Measurements from ENCODE around the gene FBLN2. TPM values are rescaled to one million over a fixed set of nuclear protein-coding genes. Genes with fewer than 3 reads are reported as not detected.
A peak's percentile ranks its signal among the peaks of the same experiment; 100 is the strongest.

Gene FBLN2
- total RNA-seq, 1 donor from 2014 or later, result 4.8 TPM

DNA sequence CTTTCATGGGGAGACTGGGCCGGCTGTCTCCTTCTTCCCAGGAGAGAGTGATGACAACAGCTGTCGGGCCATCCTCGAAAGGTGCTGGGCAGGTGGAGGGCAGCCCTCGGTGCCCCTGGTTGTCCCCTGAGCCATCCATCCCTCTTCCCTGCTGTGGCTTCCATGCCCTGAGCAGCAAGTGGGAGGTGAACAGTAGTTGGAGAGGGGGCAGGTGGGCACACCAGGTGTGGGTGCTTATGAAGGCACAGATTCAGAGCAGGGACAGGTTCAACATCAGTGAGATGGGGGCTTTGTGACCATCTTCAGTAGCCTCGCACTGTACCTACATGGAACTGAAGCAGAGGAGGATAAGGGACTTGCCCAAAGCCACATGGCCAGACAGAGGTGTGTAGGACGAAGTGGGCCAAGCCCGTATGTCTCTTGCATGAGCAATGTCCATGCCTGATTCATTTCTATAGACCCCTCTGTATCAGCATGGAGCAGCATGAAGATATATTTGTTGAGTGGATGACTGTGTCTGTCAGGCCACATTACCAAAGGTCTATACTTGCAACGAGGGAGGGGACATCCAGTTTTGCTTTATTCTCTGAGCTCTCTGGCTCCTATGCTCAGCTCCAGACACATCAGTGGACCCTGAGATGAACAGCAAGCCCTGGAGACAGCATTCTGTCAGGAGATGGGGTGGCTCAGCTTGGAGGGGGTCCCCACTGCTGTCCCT is 107.8 kb downstream of the FBLN2 start:
- DNase-seq (ENCODE audit: low spot score), result no peak
- no peak for ATAC-seq

DNA sequence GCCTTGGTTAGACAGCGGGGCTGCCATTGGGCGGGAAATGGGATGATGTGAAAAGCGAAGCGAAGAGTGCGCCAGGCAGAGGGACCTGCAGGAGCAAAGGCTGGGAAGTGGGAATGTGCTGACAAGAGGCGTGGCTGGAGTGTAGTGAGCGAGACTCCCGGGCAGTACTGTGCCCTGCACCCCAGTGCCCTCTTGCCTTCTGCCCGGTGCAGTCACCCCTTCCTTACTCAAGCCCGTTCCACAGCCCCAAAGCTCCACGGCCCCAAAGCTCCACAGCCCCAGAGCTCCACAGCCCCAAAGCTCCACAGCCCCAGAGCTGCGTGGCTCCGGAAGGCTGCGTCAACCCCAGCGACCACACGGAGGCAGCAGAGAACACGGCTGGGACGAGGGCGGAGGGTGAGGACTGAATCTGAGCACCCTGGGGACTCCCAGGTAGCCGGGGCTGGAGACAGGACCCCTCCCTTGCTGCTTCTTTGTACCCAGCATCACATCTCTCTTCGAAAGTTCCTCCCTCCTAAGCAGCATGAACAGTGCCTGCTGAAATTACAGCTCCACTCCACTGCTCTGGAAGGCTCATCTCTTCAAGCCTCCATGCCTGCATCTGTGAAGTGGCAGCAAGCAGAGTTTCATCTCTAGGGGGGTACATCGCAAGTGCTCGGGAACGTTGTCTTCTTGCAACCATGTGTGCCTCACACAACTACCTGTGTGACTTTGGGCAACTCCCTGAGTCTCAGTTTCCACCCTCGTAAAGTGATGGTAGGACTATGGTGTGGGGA is 108.9 kb downstream of the FBLN2 start:
- peak; percentile 91 for ATAC-seq
- DNase-seq (ENCODE audit: low spot score), result peak; percentile 56

DNA sequence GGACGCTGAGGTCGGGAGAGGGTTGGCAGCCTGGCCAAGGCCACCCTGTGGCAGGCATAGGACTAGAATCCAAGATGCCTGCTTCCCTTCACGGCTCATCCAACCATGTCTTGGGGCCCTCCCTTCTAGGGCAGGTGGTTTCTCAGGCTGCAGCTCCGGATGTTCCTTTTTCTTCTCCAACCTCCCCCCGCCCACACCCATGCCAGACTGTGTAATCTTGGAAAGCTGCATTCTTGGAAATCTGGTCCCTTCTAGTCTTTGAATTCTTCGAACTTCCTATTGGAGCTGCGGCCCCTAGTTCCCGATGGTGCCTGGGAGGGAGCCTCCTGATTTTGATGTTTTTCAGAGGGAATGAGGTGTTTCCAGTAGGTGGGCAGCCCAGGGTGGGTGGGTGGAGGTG is 109.8 kb downstream of the FBLN2 start:
- no peak for DNase-seq (ENCODE audit: low spot score)
- ATAC-seq, result no peak

DNA sequence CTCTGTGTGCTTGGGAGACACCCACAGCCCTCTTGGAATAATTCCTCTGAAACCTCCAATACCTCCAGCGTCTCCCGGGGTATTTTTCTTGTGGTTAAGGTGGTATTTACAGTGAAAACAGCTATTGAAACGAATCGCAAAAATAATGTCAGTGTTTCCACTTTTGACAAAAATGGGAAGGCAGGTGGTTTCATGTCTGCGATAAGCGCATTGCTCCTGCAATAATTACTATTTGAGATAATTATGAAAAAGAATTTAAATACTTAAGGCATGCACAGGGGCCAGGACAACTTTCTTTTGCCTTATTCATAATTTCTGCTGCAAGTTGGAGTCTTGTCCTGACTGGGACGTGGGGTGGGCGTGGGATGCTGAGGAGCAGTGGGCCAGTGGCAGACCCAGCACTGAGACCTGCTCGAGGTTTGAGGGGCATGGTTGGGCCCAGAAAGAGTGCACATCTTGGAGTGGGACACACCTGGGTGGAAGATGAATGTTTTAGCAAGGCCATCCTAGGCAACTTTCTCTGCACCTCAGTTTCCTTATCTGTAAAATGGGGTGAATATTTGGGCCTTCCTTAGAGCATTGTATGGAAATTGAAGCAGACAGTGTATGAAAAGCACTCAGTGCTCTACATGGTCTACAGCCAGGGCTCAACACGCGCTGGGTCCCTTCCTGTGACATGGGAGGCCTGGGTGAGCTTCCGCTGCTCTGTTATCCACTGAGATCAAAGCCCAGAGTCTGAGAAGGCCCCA is 110.5 kb downstream of the FBLN2 start:
- no peak for ATAC-seq
- no peak for DNase-seq (ENCODE audit: low spot score)

DNA sequence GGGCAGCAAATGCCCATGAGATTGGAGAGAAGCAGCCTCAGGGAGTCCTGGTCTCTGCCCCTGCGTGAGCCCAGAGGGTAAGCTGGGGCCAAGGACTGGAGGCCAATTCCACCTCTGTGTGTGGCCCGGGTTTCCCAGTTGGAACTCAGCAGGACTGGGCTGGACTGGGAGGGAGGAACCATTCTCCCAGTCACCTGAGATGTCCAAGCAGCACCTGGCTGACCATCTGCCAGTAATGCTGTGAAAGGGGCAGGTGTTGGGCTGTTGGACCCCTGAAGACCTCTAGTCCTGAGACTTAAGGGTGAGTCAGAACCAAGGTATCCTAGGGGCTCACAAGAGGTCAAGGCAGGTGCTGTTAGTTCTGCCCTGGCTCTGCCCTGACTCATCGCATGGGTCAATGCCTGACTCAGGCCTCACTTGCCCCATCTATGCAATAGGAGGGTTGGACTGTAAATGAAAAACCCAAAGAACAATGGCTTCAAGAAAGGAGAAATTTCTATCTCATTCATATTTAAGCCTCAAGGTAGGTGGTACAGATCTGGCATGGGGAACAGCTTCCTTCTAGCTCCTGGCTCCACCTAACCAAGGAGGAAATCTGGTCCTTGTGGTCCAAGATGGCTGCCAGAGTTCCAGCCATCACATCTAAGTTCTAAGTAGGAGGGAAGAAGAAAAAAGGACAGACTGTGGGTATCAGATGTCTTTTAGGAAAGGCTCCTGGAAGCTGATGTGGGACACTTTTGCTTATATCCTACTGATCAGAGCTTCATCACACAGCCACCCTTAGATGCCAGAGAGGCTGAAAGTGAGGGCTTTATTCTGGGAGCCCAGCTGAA is 111.3 kb downstream of the FBLN2 start:
- ATAC-seq, result no peak

DNA sequence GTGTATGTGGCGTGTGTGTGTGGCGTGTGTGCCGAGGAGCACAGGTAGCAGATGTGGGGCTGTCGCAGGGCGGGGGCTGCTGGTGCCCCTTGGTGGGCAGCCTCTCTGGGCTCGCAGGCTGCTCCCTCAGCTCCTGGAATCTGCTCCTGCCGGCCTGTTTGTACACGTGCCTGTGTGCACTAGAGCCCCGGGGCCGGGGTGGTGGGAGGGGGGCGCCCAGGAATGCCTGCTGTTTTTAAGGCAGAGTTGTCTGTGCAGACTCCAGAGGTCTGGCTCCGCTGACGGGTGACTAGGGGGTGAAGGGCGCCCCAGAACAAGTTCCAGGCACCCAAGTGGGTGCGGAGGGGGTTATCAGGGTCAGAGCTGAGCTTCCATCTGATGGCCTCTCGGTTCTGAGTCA is 112.2 kb downstream of the FBLN2 start:
- DNase-seq (ENCODE audit: low spot score) (no peak), ATAC-seq (no peak)

More for the DNA sequence above, 111.3 kb downstream of the FBLN2 start:
- DNase-seq (ENCODE audit: low spot score), result no peak

DNA sequence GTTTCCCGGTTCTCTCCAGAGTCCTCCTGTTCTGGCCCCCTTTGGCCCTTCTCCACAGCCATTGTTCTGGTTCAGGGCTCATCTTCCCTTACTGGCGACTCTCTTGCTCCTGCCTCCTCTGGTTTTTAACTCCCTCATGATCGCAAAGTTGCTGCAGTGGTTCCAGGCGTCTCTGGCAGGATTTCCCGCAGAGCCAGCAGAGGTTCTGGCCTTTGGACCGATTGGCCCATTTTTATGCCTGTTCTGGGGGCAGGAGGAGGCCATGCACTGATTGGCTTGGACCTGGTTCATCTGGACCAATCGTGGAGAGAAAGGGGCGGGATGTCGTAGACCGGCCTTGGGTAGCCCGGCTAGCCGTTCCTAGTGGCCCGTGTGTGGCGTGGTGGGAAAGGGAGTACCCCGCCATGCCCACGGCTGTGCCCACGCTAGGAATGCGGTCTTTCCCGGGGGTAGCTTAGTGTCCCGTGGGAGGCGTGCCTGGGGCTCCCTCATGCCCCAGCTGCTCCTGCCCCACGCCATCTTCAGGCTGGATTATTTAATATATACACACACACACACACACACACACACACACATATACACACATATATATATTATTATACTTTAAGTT is 113.4 kb downstream of the FBLN2 start:
- DNase-seq (ENCODE audit: low spot score), result no peak
- no peak for ATAC-seq

DNA sequence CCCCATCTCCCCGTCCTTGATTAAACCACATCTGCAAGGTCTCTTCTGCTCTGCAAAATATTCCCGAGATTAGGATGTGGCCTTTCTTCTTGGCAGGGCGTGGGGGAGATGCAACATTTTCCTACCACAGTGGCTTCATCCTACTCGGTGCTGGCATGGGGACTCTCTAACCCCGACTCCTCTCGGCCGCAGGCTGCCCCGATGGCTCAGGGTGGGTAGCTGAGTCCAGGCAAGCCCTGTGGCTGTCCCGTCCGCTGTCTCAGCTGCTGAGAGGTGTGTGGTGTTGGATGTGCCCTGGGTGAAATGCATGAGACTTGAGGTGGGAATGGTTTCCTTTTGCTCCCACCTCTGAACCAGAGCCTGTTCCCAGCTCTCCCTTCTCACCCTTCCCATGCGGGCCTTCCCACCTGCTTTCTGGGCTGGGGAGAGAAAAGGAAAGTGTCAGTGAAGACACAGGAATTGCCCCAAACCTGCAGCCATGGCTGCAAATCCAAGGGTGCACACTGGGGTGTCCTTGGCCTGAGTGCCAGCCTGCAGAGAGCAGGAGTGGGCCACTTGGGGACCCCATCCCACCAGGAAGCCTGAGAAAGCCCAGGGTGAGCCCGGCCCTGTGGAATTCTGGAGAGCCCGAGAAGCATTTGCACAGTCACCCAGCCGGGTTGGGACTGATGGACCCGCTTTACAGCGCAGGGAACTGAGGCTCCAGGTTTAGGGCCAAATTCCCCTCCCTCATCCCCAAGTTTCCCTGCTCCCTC is 115.0 kb downstream of the FBLN2 start:
- ATAC-seq, result no peak
- no peak for DNase-seq (ENCODE audit: low spot score)

DNA sequence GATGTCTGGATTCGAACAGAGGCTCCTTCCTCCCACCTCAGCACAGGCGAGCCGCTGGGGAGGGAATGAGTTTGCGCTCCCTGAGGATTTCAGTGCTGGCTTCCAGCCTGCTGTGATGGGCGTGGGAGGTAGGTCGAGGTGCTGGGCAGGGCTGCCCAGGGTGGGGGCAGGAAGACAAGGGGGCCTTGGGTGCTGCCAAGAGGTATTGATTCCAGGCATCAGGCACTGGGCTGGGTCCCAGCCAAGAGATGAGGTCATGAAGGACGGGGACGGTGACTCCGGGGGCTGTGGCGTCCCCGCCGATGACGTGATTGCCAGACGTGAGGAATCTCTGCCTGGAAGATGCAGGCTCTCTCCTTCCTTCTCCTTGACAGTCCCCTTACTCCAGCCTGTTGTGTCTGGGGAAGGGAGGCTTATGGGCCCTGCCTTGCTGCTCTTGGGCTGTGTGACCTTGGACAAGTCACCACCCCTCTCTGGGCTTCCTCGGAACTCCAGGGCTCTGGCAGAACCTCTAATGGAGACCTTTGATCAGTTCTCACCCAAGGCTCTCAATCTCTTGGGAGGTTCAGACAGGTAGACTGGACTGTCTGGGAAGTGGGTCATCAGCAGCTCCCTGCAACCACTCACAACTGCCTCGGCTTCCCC is 116.8 kb downstream of the FBLN2 start:
- DNase-seq (ENCODE audit: low spot score), result no peak
- no peak for ATAC-seq

DNA sequence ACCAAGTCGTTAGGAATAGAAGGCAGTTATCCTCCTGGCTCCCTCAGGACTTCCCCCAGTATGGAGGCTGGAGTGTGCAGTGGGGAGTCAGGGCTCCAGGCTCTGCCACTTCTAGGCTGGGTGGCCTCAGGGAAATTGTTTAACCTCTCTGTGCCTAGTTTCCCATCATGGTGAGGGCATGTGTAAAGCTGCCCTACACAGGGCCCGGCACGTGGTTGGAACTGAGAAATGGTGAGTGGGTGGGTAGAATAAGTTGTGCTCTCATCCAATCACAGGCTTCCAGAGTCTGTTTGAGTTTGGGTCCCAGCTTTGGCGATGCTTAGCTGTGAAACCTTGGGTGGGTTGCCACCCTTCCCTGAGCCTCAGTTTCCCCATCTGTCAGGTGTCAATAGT is 117.3 kb downstream of the FBLN2 start:
- ATAC-seq (no peak), DNase-seq (ENCODE audit: low spot score) (no peak)

DNA sequence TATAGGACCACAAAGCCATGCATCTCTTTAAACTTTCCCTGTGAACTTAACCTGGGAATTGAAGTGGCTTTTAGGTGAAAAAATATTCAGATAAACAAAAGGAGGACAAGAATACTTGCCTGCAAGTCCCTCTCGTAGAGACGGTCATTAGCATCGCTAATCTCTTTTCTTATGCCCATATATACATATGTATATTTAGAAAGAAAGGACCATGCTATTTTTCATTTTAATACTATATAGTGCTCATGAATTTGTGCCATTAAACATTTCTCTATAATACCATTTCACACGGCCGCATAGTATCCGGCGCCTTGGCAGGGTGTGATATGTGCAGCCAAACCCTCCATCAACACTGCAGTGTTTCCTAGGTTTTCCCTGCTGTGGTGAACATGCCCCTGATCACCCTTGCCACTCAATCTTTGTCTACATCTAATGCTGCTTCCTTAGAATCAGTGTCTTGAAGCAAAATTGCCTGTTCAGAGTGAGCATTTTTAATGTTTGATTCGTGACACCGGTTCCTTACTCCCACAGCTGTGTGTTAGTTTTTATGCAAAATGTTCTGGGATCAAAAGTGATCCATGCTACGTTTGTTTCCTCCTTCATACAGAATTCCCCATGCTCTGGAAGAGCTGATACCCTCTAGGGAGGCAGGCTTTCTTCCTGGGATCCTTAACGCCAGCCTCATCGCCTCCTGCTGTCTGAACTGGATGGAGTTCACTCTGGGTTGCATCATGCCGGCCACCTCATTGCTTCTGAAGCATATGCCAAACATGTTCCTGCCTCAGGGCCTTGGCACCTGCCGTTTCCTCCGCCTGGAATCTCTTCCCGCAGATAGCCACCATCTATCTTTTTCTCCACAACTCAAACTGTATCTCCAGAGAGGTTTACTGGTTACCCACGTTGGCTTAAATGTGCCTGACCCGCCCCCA is 118.1 kb downstream of the FBLN2 start:
- no peak for ATAC-seq
- DNase-seq (ENCODE audit: low spot score), result no peak

DNA sequence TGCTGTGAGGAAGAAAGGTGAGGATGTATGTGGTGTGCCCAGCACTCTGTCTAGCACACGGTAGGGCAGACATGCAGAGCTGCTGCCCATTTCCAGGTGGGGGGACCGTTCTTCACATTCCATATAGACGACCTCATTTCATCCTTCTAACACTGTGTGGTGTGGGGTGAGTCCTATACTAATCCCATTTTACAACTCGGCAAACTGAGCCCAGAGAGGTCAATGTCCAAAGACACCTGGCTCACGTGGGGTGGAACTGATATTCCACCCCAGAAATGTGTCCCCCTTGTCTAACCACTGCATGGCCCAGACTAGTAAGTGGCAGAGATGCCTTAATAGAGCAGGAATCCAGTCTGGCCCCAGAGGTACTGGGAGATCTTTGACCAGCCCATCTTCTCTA is 119.2 kb downstream of the FBLN2 start:
- ATAC-seq, result no peak
- no peak for DNase-seq (ENCODE audit: low spot score)

DNA sequence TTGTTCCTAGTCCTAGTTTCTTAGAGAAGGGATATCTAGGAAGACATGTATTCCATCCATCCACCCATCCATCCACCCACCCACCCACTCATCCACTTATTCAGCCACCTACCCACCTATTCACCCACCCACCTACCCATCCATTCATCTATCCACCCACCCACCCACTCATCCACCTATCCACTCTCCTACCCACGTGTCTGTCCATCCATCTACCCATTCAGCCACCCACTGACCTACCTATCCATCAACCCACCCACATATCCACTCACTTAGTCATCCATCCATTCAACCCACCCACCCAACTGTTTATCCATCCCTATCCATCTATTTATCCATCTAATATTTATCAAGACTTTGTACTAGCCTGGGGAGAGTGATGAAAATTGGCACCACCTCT is 120.5 kb downstream of the FBLN2 start:
- ATAC-seq, result no peak

DNA sequence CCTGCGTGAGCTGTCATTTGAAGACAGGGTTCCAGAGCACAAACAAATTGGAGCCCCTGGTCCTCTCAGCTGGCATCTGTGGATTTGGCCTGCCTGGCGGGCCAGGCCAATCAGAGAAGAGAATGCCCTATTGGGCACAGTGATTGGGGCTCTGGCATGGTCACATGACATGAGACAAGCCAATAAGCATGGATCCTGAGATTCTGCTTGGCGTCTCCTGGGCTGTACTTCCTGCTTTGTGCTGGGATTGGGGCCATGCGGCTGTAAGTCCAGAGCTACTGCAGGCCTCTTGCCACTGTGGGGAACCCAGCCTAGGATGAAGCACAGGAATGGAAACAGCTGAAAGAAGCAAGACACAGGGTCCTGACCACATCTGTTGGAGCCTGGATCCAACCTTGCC is 121.4 kb downstream of the FBLN2 start:
- DNase-seq (ENCODE audit: low spot score) (no peak), ATAC-seq (no peak)

More for the DNA sequence above, 120.5 kb downstream of the FBLN2 start:
- DNase-seq (ENCODE audit: low spot score), result no peak

DNA sequence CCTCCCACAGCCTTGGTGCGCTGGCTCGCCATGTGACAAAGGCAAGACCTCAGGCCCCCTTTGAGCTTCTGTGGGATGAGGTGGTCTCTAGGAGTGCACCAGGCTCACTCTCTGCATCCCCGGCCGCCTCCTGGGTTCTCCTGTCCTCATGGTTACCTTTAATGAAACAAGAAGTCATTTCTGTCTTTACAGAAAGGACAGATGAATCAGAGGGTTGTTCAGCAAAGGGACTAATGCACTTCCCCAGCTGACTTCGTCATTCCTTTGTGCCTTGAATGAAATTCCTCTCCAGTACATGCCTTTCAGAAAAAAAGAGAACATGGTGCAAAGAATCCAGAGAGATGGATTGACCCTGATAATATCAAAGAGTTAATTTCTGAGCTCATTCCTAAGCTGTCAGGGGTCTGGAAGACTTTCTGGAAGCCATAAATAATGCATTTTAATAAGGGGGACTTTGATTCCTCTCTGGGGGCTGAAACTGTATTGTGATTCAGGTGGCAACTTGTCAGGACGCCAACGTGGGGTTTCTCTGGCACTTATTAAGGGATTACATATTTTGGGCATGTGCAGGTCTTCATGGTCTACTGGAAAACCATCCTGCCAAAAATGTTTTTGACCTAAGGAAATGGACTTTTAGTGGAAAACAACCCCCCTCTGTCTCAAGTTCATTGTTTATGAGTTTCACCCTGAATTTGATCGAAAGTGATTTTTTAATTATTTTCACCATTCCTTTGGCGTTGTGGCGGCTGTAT is 122.7 kb downstream of the FBLN2 start:
- DNase-seq (ENCODE audit: low spot score) (no peak), ATAC-seq (no peak)

DNA sequence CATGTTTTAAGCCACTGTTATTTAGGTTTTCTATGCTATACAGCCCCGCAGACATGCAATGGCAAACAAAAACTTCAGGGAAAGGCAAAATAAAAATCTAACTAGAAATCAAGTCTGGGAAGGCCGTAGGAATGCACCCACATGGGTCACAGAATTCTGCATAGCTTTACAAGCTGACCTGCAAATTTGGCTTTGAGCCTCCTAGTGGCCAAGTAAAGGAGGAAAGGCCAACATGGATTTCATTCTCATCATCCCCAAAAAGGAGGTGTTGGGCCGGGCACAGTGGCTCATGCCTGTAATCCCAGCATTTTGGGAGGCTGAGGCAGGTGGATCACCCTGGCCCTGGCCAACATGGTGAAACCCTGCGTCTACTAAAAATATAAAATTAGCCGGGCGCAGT is 124.3 kb downstream of the FBLN2 start:
- no peak for DNase-seq (ENCODE audit: low spot score)
- no peak for ATAC-seq

DNA sequence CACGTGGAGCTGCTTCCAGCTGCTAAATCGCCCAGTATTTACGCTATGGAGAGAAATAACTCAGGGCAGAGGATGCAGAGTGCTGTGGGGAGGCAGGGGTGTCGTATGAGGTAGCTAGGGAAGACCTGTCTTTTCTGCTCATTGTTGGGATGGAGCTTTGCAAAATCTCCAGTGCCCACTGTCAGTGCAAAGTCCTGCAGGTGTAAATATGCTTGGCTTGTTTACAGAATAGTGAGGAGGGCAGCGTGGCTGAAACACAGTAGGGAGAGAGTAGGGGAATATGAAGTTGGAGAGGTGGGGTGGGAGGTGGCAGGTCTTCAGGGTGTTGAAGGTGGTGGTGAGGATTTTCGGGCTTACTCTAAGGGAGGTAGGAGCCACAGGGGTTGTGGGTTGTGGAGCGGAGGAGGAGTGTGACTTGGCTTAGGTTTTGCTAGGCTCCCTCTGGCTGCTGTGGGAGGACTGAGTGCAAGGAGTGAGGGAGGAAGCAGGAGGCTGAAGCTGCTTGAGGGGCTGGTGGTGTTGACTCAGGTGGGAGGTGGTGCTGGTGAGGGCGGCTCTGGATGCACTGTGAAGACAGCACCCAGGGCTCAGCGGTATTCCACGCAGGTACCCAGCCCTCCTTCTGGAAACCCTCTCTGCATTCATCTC is 125.7 kb downstream of the FBLN2 start:
- DNase-seq (ENCODE audit: low spot score) (no peak), ATAC-seq (no peak)
